Astrocyte (in vitro differentiated cells and primary cell): ENCODE results near the gene GET3. TPM values are rescaled to one million over a fixed set of nuclear protein-coding genes. Genes with fewer than 3 reads are reported as not detected.
A peak's percentile ranks its signal among the peaks of the same experiment; 100 is the strongest.

ENCODE experiments used
- DNase-seq: peaks from one replicate; pipeline ENCODE4 v3.0.0-alpha.2; 2010; ENCODE audit warnings: low read depth
- FAIRE-seq: peaks from 2 replicates; lab custom pipeline; 2011; peaks lifted over from hg19 to GRCh38; lab: Jason Lieb, UNC
- H2AFZ ChIP-seq: 2 replicates; pipeline ENCODE4 v1.6.0; 2012; ENCODE audit warnings: low read depth, low read length, inconsistent platforms
- H3K27ac ChIP-seq: 2 replicates; pipeline ENCODE4 v1.5.1; 2011; ENCODE audit warnings: low read depth, low read length, inconsistent platforms
- H3K27me3 ChIP-seq: 2 replicates; pipeline ENCODE4 v1.6.0; 2011; ENCODE audit warnings: low read length, inconsistent platforms; ENCODE audit not compliant: insufficient read depth
- H3K36me3 ChIP-seq: 2 replicates; pipeline ENCODE4 v1.5.1; 2011; ENCODE audit warnings: low read length, inconsistent platforms; ENCODE audit not compliant: insufficient read depth
- H3K4me1 ChIP-seq: 2 replicates; pipeline ENCODE4 v1.5.1; 2011; ENCODE audit warnings: low read length, inconsistent platforms; ENCODE audit not compliant: insufficient read depth
- H3K4me2 ChIP-seq: 2 replicates; pipeline ENCODE4 v1.6.0; 2012; ENCODE audit warnings: low read length, inconsistent platforms
- H3K4me3 ChIP-seq: 2 replicates; pipeline ENCODE4 v1.5.1; 2011; ENCODE audit warnings: low read depth, mild to moderate bottlenecking, low read length, inconsistent platforms; ENCODE audit not compliant: insufficient read depth
- H3K79me2 ChIP-seq: 2 replicates; pipeline ENCODE4 v1.6.0; 2012; ENCODE audit warnings: mild to moderate bottlenecking, low read length, inconsistent platforms; ENCODE audit not compliant: insufficient read depth
- H3K9ac ChIP-seq: 2 replicates; pipeline ENCODE4 v1.6.0; 2012; ENCODE audit warnings: mild to moderate bottlenecking, low read length, inconsistent platforms
- H3K9me3 ChIP-seq: 2 replicates; pipeline ENCODE4 v1.5.1; 2012; ENCODE audit warnings: low read depth, mild to moderate bottlenecking, low read length, inconsistent platforms; ENCODE audit not compliant: insufficient read depth
- H4K20me1 ChIP-seq: 2 replicates; pipeline ENCODE4 v1.6.0; 2012; ENCODE audit warnings: low read length, inconsistent platforms; ENCODE audit not compliant: insufficient read depth
- H3K27ac Mint-ChIP-seq: one replicate; pipeline ENCODE4 v1.8.0; 2021; ENCODE audit warnings: mild to moderate bottlenecking, mixed read lengths; ENCODE audit not compliant: unreplicated experiment
- H3K27me3 Mint-ChIP-seq: one replicate; pipeline ENCODE4 v1.8.0; 2021; ENCODE audit warnings: low read depth, mixed read lengths; ENCODE audit not compliant: unreplicated experiment
- H3K36me3 Mint-ChIP-seq: one replicate; pipeline ENCODE4 v1.8.0; 2021; ENCODE audit warnings: low read depth, mixed read lengths; ENCODE audit not compliant: unreplicated experiment
- H3K4me1 Mint-ChIP-seq: one replicate; pipeline ENCODE4 v1.8.0; 2021; ENCODE audit warnings: low read depth, mixed read lengths; ENCODE audit not compliant: unreplicated experiment
- H3K4me3 Mint-ChIP-seq: one replicate; pipeline ENCODE4 v1.8.0; 2021; ENCODE audit warnings: mild to moderate bottlenecking, moderate library complexity, mixed read lengths; ENCODE audit not compliant: unreplicated experiment
- H3K9me3 Mint-ChIP-seq: one replicate; pipeline ENCODE4 v1.8.0; 2021; ENCODE audit warnings: mild to moderate bottlenecking, mixed read lengths; ENCODE audit not compliant: unreplicated experiment
- CTCF ChIP-seq: IDR thresholded peaks from 2 replicates; pipeline ENCODE4 v1.5.1; 2011; ENCODE audit warnings: low read depth, mild to moderate bottlenecking, inconsistent platforms, low read length, moderate library complexity; ENCODE audit not compliant: insufficient read depth
- EZH2 ChIP-seq: IDR thresholded peaks from 2 replicates; pipeline ENCODE4 v1.6.1; 2012; ENCODE audit warnings: mild to moderate bottlenecking, low read length, inconsistent platforms; ENCODE audit not compliant: insufficient read depth
- total RNA-seq: library from RNA; stranded (reverse); gene quantifications from 2 replicates; pipeline ENCODE4 v1.2.1, GENCODE V29; 2021

Gene GET3
- total RNA-seq, 1 donor from 2014 or later: 66.8 TPM

- Mint-ChIP-seq H3K4me1 (no peaks in the 10 kb centered on the region), H3K36me3 (no peaks in the 10 kb centered on the region), H3K9me3 (no peaks in the 10 kb centered on the region), H3K27ac (peak overlapping the region; percentile 47), H3K4me3 (peak overlapping the region; percentile 16), H3K27me3 (peaks cover 12% of the 10 kb centered on the region)
- FAIRE-seq (no peak), DNase-seq (peak; percentile 34)
- no peaks in the 10 kb centered on the region for H3K4me1 ChIP-seq
- H3K79me2 ChIP-seq: no peaks in the 10 kb centered on the region
- peak overlapping the region; percentile 5 for H3K9ac ChIP-seq
- peak; percentile 59 for TF ChIP-seq CTCF
- no peak for TF ChIP-seq EZH2
- H3K4me2 ChIP-seq: peak overlapping the region; percentile 80
- no peak overlapping the region for H3K27ac ChIP-seq
- H2AFZ ChIP-seq: peak overlapping the region; percentile 81
- H4K20me1 ChIP-seq: no peaks in the 10 kb centered on the region
- peak overlapping the region; percentile 42 for H3K4me3 ChIP-seq
- H3K36me3 ChIP-seq: no peaks in the 10 kb centered on the region
- no peaks in the 10 kb centered on the region for H3K27me3 ChIP-seq
- H3K9me3 ChIP-seq: no peaks in the 10 kb centered on the region
Measured at GRCh38 chr19:12757544-12758274, 20.4 kb downstream of the GET3 start.

- Mint-ChIP-seq H3K9me3 (no peaks in the 10 kb centered on the region), H3K36me3 (peaks cover 10% of the 10 kb centered on the region), H3K4me1 (no peaks in the 10 kb centered on the region), H3K4me3 (no peak overlapping the region), H3K27me3 (peaks cover 5% of the 10 kb centered on the region), H3K27ac (no peak overlapping the region)
- Histone ChIP-seq H3K36me3 (no peaks in the 10 kb centered on the region), H3K79me2 (no peaks in the 10 kb centered on the region), H3K4me3 (no peak overlapping the region), H3K27ac (no peak overlapping the region), H3K9ac (no peak overlapping the region), H3K9me3 (no peaks in the 10 kb centered on the region), H3K27me3 (no peaks in the 10 kb centered on the region), H3K4me2 (no peak overlapping the region), H4K20me1 (no peaks in the 10 kb centered on the region), H2AFZ (no peak overlapping the region), H3K4me1 (no peaks in the 10 kb centered on the region)
- FAIRE-seq: no peak
- TF ChIP-seq EZH2 (no peak), CTCF (no peak)
- no peak for DNase-seq
Measured at GRCh38 chr19:12759686-12760085, 22.4 kb downstream of the GET3 start.

- Histone ChIP-seq H3K9me3 (no peaks in the 10 kb centered on the region), H3K4me2 (no peak overlapping the region), H3K27me3 (no peaks in the 10 kb centered on the region), H3K79me2 (no peaks in the 10 kb centered on the region), H3K4me3 (no peak overlapping the region), H3K36me3 (no peaks in the 10 kb centered on the region), H3K4me1 (no peaks in the 10 kb centered on the region), H4K20me1 (no peaks in the 10 kb centered on the region), H3K27ac (no peak overlapping the region), H2AFZ (no peak overlapping the region), H3K9ac (no peak overlapping the region)
- no peak overlapping the region for H3K27ac Mint-ChIP-seq
- no peak for TF ChIP-seq EZH2
- no peak for TF ChIP-seq CTCF
- no peak overlapping the region for H3K4me3 Mint-ChIP-seq
- H3K9me3 Mint-ChIP-seq: no peaks in the 10 kb centered on the region
- H3K36me3 Mint-ChIP-seq: peaks cover 22% of the 10 kb centered on the region
- FAIRE-seq (no peak), DNase-seq (no peak)
- no peaks in the 10 kb centered on the region for H3K4me1 Mint-ChIP-seq
- H3K27me3 Mint-ChIP-seq: no peaks in the 10 kb centered on the region
Measured at GRCh38 chr19:12763100-12763499, 25.8 kb downstream of the GET3 start.
